OCI-LY7 (cell line): ENCODE results near the gene WDR18. TPM values are rescaled to one million over a fixed set of nuclear protein-coding genes. Genes with fewer than 3 reads are reported as not detected.

Experiments
- BruUV-seq: library from RNA; stranded (reverse); fragments of 400-500 nt; replicated peaks from 2 replicates; lab custom pipeline; 2021; lab: Mats Ljungman, UMichigan
- CTCF ChIA-PET: fragments of 300-600 bp; sonication (Branson Sonifier 250); formaldehyde crosslinking; loops from one replicate; lab custom pipeline; 2022; ENCODE audit warnings: antibody characterized with exemption; ENCODE audit not compliant: unreplicated experiment; lab: Charles Lee
- POLR2A ChIA-PET: fragments of 300-600 bp; sonication (Branson Sonifier 250); formaldehyde crosslinking; loops from one replicate; lab custom pipeline; 2022; ENCODE audit warnings: antibody characterized with exemption; lab: Charles Lee
- DNase-seq: peaks from one replicate; pipeline ENCODE4 v3.0.0-alpha.2; 2015; ENCODE audit warnings: low spot score
- H2AFZ ChIP-seq: fragments of 200-600 bp; sonication (generic), shearing (Covaris generic); 2 replicates; pipeline ENCODE4 v1.6.1; 2014; ENCODE audit warnings: mild to moderate bottlenecking, antibody characterized with exemption, low read length, moderate library complexity
- H3K27ac ChIP-seq: fragments of 200-600 bp; sonication (generic); 2 replicates; pipeline ENCODE4 v1.5.1; 2014; ENCODE audit warnings: mixed run types, low read depth, mild to moderate bottlenecking, moderate library complexity, low read length, inconsistent platforms; ENCODE audit not compliant: poor library complexity, severe bottlenecking
- H3K36me3 ChIP-seq: fragments of 200-600 bp; sonication (generic); 2 replicates; pipeline ENCODE4 v1.6.1; 2014; ENCODE audit warnings: mild to moderate bottlenecking, antibody characterized with exemption, low read length, moderate library complexity, mixed read lengths; ENCODE audit not compliant: insufficient read depth
- H3K4me1 ChIP-seq: fragments of 200-600 bp; sonication (generic); 2 replicates; pipeline ENCODE4 v1.5.1; 2014; ENCODE audit warnings: mild to moderate bottlenecking, low read length; ENCODE audit not compliant: insufficient read depth, poor library complexity, severe bottlenecking
- H3K4me2 ChIP-seq: fragments of 200-600 bp; sonication (generic); 2 replicates; pipeline ENCODE4 v1.6.1; 2014; ENCODE audit warnings: mild to moderate bottlenecking, low read length
- H3K4me3 ChIP-seq: fragments of 200-600 bp; sonication (generic); 2 replicates; pipeline ENCODE4 v1.5.1; 2014; ENCODE audit warnings: mild to moderate bottlenecking, low read depth, low read length; ENCODE audit not compliant: poor library complexity, severe bottlenecking
- H3K79me2 ChIP-seq: fragments of 200-600 bp; sonication (generic); 2 replicates; pipeline ENCODE4 v1.6.1; 2016; ENCODE audit warnings: low read depth, mild to moderate bottlenecking, low read length, moderate library complexity, mixed read lengths; ENCODE audit not compliant: insufficient read depth
- H3K9me2 ChIP-seq: fragments of 200-600 bp; sonication (generic); 2 replicates; pipeline ENCODE4 v1.6.1; 2016; ENCODE audit warnings: mild to moderate bottlenecking, low read length, mixed read lengths; ENCODE audit not compliant: insufficient read depth
- H3K9me3 ChIP-seq: fragments of 200-600 bp; sonication (generic); 2 replicates; pipeline ENCODE4 v1.6.1; 2014; ENCODE audit warnings: mild to moderate bottlenecking, mixed run types, low read length, mixed read lengths
- H4K20me1 ChIP-seq: fragments of 200-600 bp; sonication (generic); 2 replicates; pipeline ENCODE4 v1.6.1; 2014; ENCODE audit warnings: mild to moderate bottlenecking, antibody characterized with exemption, low read length, moderate library complexity, mixed read lengths; ENCODE audit not compliant: insufficient read depth
- EZH2phosphoT487 ChIP-seq: fragments of 200-600 bp; sonication (generic); IDR thresholded peaks from 2 replicates; pipeline ENCODE4 v1.6.1; 2018; ENCODE audit warnings: low read depth, borderline replicate concordance, mild to moderate bottlenecking, mixed run types, antibody characterized with exemption, low read length, moderate library complexity, mixed read lengths
- intact Hi-C: fragments of 100-400 bp; cut with micrococcal nuclease; formaldehyde crosslinking; loops from one replicate; pipeline ENCODE4 v1.10.0; 2022; ENCODE audit not compliant: unreplicated experiment
- total RNA-seq, 2 experiments: library from RNA; depleted of rRNA in 1 of 2; stranded (reverse); fragments of >200 nt in 1 of 2; shearing (Covaris generic) in 1 of 2; gene quantifications; 2 replicates each; pipeline ENCODE4 v1.2.3, GENCODE V29; 2014 to 2022
- TF ChIP-seq, protein P1 (sequence below): fragments of 200-600 bp; sonication (generic); conservative IDR thresholded peaks from 2 replicates; pipeline ENCODE4 v1.5.1; 2014; ENCODE audit warnings: mild to moderate bottlenecking, antibody characterized with exemption, low read length, moderate library complexity, mixed read lengths

Gene WDR18
- total RNA-seq, 2 experiments from 2014 or later, result 51.4 to 74.7 TPM

DNA sequence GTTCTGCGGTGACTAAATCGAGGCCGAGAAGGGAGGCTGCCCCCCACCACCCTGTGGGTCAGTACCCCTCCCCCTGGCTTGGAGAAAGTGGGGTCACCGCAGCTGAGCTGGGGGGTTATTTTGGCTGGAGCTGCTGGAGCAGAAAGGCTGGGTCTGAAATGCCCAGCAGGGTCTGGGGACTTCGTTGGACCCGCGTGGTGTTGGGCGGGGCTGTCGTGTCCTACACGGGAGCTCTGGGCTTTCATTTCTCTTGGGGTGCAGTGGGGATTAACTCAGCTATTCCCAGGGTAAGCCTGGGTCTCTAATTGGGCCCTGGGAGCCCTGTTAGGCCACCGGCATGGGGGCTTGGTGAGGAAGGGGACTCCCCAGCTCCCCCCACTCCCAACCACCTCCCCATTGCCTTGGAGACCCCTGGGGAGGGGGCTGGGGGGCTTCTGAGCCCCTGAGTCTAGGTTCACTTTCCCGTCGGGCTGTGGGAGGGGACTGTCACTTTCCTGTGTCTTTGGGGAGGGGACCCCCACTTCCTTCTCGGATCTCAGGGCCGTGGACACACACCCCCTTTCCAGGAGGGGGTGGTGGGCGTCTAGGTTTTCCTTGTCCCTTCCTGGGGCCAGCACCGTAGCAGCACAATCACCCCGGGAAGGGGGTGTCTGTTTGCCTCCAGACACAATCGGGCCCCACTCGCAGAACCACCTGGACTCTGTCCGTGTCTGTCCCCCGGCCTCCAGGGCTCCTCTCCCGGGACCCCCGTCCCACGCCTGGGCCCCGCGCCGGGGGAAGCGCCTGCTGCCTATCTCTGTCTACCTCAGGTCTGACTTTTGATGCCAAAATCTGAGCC, 10.2 kb upstream of the WDR18 start:
- H3K9me2 ChIP-seq, result no peaks in the 10 kb centered on the region
- no peak for DNase-seq
- intact Hi-C loops, result no loop called here
- H3K36me3 ChIP-seq, result peaks cover 13% of the 10 kb centered on the region
- BruUV-seq, result no TSS peak
- POLR2A ChIA-PET, result no interaction called here
- no peak overlapping the region for H2AFZ ChIP-seq
- H3K79me2 ChIP-seq, result no peaks in the 10 kb centered on the region
- CTCF ChIA-PET, result no interaction called here
- H3K4me3 ChIP-seq, result no peak overlapping the region
- H3K4me1 ChIP-seq, result no peaks in the 10 kb centered on the region
- peaks cover 11% of the 10 kb centered on the region for H3K9me3 ChIP-seq
- H3K27ac ChIP-seq, result no peak overlapping the region
- no peaks in the 10 kb centered on the region for H4K20me1 ChIP-seq
- no peak overlapping the region for H3K4me2 ChIP-seq
- TF ChIP-seq, protein P1, sequence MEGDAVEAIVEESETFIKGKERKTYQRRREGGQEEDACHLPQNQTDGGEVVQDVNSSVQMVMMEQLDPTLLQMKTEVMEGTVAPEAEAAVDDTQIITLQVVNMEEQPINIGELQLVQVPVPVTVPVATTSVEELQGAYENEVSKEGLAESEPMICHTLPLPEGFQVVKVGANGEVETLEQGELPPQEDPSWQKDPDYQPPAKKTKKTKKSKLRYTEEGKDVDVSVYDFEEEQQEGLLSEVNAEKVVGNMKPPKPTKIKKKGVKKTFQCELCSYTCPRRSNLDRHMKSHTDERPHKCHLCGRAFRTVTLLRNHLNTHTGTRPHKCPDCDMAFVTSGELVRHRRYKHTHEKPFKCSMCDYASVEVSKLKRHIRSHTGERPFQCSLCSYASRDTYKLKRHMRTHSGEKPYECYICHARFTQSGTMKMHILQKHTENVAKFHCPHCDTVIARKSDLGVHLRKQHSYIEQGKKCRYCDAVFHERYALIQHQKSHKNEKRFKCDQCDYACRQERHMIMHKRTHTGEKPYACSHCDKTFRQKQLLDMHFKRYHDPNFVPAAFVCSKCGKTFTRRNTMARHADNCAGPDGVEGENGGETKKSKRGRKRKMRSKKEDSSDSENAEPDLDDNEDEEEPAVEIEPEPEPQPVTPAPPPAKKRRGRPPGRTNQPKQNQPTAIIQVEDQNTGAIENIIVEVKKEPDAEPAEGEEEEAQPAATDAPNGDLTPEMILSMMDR, result no peak

DNA sequence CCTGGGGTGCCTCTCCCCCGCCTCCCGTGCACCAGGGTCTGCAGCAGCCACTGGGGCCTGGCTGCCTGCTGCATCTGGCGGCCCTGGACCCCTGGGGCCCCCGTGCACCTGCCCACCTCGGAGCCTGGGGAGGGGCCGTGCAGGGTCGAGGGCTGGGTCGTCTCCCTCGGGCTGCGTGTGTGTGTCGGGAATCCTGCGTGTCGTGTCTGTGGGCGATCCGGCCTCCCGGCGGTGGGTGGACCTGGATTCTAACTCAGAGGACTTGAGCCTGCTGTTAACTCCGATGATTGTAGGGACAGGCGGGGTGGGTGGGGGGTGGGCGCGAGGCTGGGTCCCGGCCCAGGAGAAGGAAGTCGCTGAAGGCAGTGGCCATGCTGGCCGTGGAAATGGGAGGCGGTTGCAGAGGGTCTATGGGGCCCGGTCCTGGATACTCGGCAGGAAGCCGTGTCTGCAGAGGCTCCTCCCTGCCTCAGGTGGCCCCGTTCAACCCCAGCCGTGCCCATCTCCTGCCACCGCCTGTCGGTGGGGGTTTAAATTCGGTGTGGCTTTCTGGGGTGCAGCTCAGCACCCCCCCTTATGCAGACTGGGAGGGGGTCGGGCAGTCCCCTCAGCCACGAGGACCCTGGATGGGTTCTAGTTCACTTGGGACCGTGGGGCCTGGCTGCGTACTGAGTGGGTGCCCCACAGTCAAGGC, 9.4 kb upstream of the WDR18 start:
- DNase-seq, result no peak
- Histone ChIP-seq H3K36me3 (peaks cover 13% of the 10 kb centered on the region), H3K79me2 (no peaks in the 10 kb centered on the region), H3K27ac (no peak overlapping the region), H3K9me3 (peaks cover 11% of the 10 kb centered on the region), H3K4me2 (no peak overlapping the region), H2AFZ (no peak overlapping the region), H3K4me3 (no peak overlapping the region), H4K20me1 (no peaks in the 10 kb centered on the region), H3K4me1 (no peaks in the 10 kb centered on the region), H3K9me2 (no peaks in the 10 kb centered on the region)
- ChIA-PET POLR2A (no interaction called here), CTCF (no interaction called here)
- TF ChIP-seq, protein P1, result no peak
- no peak for TF ChIP-seq EZH2phosphoT487
- no TSS peak for BruUV-seq
- intact Hi-C loops, result no loop called here

DNA sequence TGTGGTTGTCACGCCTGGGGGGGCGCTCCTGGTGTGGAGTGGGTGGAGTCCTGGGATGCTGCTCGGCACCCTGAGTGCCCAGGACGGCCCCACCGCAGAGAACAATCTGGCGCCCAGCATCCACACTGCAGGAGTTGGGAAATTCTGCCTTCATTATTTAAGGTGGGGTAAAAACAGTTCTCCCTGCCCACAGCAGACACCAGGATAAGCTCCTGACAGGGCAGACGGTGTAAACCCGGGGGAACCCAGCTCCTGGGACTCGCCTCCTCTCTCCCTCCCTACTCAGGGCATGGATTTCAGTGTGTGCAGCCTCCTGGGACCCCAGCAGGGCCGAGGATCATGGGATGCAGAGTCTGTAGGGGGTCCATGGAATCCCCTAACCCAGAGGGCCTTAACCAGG, 7.7 kb upstream of the WDR18 start:
- TF ChIP-seq, protein P1, result no peak
- no peak for TF ChIP-seq EZH2phosphoT487
- BruUV-seq, result no TSS peak

More for the DNA sequence above, 7.7 kb upstream of the WDR18 start:
- no peak overlapping the region for H2AFZ ChIP-seq
- ChIA-PET POLR2A (no interaction called here), CTCF (no interaction called here)
- no peaks in the 10 kb centered on the region for H3K79me2 ChIP-seq
- no peak overlapping the region for H3K27ac ChIP-seq
- H3K4me2 ChIP-seq, result no peak overlapping the region
- no peak overlapping the region for H3K4me3 ChIP-seq
- no peaks in the 10 kb centered on the region for H4K20me1 ChIP-seq
- no peaks in the 10 kb centered on the region for H3K4me1 ChIP-seq
- intact Hi-C loops, result no loop called here
- peaks cover 3% of the 10 kb centered on the region; the same call in 1 of the 2 replicates for H3K36me3 ChIP-seq
- 0 out of 2 replicates have a peak, but pooled peaks cover 2% of the 10 kb centered on the region for H3K9me3 ChIP-seq
- DNase-seq, result no peak
- no peaks in the 10 kb centered on the region for H3K9me2 ChIP-seq
